Vein endothelial cell (primary cell): ENCODE measurements around the gene ESM1. TPM values are rescaled to one million over a fixed set of nuclear protein-coding genes. Genes with fewer than 3 reads are reported as not detected.

ENCODE experiments used
- total RNA-seq: library from RNA; depleted of rRNA; stranded (reverse); fragments of >200 nt; gene quantifications from 2 replicates; pipeline ENCODE4 v1.2.3, GENCODE V29; 2012

The ESM1 gene
- 181 and 274 TPM in 2 replicates for total RNA-seq

GRCh38 chr5:54985301-54986268, at the start of gene ESM1:
Gene ESM1 (minus strand): TSS chr5:54985593. CDS start chr5:54985517, 76 bp downstream.

Other genes with a start within 250 kb of the ESM1 start
- not detected in 2 replicates for gene GZMK, start 38.7 kb upstream of the ESM1 start, total RNA-seq
- 0.33 TPM in 1 of 2 replicates, not detected in the other for gene GZMA, start 117.1 kb upstream of the ESM1 start, total RNA-seq
- gene GPX8, start 174.6 kb upstream of the ESM1 start, total RNA-seq, result 80.4 and 84.5 TPM in 2 replicates
- gene CDC20B, start 187.6 kb upstream of the ESM1 start, total RNA-seq, result under 0.01 and 0.19 TPM in 2 replicates
- not detected in 2 replicates for gene MCIDAS, start 241.7 kb upstream of the ESM1 start, total RNA-seq
- gene CCNO, start 248.0 kb upstream of the ESM1 start, total RNA-seq, result 0.33 and 0.48 TPM in 2 replicates